ENCODE data around the gene STAC2.

STAC2 gene

GRCh38 chr17:39231591-39232551 lies 6.1 kb upstream of the STAC2 start:
- DNase-seq: no peak

GRCh38 chr17:39231091-39231561 lies 5.4 kb upstream of the STAC2 start:
- DNase-seq: no peak

DNA sequence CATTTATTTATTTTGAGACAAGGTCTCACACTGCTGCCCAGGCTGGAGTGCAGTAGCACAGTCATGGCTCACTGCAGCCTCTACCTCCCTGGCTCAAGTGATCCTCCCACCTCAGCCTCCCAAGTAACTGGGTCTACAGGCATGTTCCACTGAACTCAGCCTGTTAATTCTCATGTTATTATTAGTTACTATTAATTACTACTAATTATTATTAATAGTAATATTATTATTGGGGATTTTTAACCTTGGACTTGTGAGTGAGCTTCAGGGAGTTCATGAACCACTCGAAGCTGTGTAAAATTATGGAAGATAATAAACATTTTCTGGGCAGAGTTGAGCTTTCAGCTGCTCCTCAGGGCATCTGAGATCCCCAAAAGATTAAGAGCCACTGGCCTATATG lies 4.6 kb upstream of the STAC2 start:
- DNase-seq: no peak

- DNase-seq: no peak
These were observed 3.6 kb upstream of the STAC2 start for GRCh38 chr17:39229274-39229913.

DNA sequence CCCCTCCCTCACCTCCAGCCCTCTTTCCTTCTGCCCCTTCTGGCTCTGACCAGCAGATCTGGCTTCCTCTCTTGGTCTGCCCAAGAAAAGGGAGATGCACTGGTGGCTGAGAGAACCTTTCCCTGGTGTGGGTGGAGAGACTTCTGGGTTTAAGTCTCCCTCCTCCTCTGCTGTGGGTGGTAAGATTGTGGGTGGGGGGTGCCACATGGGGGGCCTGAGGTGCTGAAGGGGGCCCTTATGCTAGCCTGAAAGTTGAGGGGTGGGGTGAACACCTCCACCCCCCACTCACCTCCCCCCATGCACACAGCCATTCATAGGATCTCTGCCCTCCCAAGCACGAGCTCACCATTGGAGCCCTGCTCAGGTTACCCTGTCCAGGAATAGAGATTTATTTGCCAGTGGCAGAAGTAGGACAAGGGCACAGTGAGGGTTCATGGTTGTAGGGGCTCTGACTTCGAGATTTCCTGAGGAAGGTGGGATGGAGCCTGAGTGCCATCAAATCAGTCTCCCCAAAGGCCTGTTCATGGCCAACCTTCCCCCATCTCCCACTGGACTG lies 1.7 kb upstream of the STAC2 start:
- DNase-seq: no peak

GRCh38 chr17:39225959-39226683 lies 376 bp upstream of the STAC2 start:
- no peak for DNase-seq

DNA sequence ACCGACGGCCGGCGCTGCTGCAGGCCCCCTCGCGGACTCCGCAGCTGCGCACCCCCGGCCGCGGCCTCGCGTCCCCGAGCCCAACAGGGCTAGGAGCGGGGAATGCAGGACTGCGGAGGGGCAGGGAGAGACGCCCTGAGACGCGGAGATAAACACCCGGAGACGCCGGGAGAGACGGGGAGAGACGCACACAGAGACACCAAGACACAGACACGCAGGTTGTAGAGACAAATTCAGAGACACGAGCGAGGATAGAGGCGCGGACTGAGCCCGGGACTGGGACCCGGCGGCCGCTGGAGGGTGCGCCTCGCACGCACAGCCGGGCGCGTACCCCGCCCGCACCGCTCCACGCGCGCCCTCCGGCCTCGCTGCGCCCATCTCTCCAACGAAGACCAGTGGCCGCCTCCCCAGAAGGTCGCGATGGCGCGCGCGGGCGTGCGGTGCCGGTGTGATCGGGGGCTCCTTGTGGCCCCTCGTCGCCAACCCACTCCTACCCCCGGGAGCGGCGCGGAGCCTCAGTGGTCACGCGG lies 902 bp downstream of the STAC2 start:
- DNase-seq: no peak

GRCh38 chr17:39223907-39224777 lies 1.6 kb downstream of the STAC2 start:
- no peak for DNase-seq

DNA sequence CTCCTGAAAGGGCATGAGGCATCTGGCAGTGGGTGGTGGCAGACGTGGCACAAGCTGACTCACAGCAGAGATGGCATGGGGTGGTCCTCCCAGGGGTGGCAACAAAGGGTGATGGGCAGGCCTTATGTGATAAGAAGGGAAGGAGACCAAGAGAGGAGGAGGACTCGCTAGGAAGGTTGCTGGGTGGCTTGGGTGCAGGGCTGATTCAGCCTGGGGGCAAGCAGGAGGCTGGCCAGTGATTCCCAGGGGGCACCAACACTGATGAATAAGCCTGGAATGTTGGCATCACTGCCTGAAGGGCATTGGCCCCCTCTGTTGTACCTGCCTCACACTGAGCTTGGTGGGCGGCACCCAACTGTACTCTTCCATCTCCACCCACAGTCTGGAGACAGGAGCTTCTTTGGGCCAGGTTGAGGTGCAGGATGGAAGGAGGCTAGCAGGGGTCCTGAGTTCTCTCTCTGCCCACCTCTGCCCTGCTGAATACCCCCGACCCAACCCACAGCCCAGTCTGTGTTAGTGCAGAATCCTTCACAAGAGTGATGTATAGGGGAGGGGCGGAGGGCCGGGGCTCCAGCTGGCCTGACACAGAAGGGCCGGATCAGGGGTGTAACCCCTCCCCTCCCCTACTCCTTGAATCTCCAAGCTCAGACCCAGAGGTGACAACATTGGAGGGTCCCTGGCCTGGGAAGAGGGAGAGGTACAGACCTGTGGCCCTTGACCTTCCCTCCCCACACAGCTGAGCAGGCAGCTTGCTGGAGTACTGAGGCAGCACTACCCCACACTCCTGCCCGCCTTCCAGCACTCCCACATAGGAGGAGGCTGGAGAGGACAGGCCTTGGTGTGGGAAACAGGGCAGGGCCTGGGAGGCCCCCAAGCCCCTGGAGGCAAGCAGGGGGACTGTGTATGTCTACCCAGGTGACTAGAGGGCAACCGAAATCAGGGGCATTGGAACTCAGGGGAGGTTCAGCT lies 2.6 kb downstream of the STAC2 start:
- no peak for DNase-seq

GRCh38 chr17:39222151-39222550 lies 3.6 kb downstream of the STAC2 start:
- no peak for DNase-seq

DNA sequence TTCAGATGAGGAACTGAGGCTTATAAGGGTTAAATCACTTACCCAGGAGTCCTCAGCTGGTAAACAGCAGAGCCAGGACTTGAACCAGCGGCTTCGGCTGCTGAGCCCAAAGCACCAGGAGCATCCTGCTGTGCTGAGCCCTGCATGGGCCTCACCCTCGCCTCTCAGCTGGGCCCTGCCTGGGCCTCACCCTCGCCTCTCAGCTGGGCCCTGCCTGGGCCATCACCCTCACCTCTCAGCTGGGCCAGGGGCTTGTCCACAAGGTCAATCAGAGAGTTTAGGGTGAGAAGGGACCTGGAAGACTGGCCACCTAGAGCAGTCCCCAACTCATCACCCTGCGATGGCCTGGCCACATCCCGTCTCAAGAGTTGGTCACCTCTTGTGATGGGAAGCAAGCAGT lies 4.2 kb downstream of the STAC2 start:
- DNase-seq: no peak

DNA sequence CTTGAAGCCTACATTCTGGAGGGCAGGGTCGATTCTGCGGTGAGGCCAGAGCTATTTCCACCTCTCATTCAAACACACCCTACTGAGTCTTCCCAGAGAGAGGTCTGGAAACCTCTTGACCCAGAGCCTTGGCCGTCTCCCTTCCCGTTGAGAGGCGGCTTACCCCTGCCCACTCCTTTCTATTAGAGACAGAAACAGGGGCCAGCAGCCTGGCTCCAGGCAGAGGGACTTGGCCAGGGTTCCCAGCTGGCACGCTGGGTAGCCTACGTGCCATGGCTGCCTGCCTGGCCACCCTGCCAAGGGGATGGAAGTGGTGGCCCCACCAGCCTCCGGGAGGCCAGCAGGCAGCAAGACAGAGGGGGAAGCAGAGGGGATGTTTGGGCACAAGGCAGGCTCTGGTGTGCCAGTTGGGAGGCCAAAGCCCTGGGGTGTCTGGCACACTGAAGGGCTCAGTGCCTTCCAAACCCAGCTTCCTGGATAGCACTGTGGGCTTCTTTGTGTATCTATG lies 6.0 kb downstream of the STAC2 start:
- DNase-seq: no peak

- no peak for DNase-seq
These were observed 6.8 kb downstream of the STAC2 start for GRCh38 chr17:39218906-39219305.

DNA sequence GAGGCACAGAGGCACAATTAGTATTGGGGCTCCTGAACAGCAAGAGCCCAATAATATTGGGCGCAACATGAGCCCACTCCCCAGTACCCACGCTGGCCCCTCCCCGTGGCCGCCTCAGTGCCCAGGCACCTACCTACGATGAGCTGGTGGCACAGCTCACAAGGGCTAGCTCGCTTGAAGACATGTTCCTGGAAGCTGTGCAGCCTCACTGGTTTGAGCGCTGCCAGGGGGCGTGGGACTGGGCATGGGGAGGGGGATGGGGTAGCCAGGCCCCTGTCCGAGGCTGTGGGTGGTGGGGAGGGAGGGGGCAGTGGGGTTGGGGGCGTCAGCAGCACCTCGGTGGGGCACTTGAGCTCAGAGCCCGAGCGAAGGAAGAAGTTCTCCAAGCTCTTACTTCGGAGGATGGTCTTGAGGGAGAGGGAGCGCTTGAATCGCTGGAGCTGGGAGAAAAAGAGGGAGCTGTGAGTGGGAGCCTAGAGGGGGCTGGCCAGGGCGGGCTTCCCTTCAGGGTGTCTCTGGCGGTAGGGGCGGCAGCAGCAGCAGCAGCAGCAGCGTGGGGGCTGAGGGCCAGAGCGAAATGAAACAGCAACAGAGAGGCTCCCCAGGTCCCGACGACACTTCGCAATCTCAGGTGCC lies 7.9 kb downstream of the STAC2 start:
- DNase-seq: no peak

- no peak for DNase-seq
These were observed 11.9 kb downstream of the STAC2 start for GRCh38 chr17:39213852-39214251.

- no peak for DNase-seq
These were observed 12.8 kb downstream of the STAC2 start for GRCh38 chr17:39212841-39213480.

- no peak for DNase-seq
These were observed 13.4 kb downstream of the STAC2 start for GRCh38 chr17:39212195-39212810.

DNA sequence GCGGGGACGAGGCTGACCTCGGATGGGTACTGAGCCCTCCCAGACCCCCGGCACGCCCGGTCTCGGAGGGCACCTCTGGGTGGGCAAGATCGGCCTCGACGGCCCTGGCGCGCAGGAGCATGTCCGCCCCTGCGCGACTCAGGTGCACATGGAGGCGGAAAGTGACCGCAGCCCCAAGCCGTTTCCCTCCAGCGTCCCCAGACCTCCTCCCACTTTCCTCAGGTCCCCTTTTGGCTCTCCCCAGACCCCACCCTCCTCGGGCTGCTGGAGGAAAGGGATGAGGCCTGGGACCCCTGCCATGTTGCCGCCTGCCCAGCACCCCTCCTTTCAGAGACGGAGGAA lies 15.7 kb downstream of the STAC2 start:
- DNase-seq: no peak
